ENCODE measurements around the gene IRF9. TPM values are rescaled to one million over a fixed set of nuclear protein-coding genes. Genes with fewer than 3 reads are reported as not detected.

Gene IRF9
- total and polyA plus RNA-seq, 2 of the 13 experiments (the other 11 are each of a cell fraction or from before 2014, with no cell fraction given), result 14.9 to 49.7 TPM

DNA sequence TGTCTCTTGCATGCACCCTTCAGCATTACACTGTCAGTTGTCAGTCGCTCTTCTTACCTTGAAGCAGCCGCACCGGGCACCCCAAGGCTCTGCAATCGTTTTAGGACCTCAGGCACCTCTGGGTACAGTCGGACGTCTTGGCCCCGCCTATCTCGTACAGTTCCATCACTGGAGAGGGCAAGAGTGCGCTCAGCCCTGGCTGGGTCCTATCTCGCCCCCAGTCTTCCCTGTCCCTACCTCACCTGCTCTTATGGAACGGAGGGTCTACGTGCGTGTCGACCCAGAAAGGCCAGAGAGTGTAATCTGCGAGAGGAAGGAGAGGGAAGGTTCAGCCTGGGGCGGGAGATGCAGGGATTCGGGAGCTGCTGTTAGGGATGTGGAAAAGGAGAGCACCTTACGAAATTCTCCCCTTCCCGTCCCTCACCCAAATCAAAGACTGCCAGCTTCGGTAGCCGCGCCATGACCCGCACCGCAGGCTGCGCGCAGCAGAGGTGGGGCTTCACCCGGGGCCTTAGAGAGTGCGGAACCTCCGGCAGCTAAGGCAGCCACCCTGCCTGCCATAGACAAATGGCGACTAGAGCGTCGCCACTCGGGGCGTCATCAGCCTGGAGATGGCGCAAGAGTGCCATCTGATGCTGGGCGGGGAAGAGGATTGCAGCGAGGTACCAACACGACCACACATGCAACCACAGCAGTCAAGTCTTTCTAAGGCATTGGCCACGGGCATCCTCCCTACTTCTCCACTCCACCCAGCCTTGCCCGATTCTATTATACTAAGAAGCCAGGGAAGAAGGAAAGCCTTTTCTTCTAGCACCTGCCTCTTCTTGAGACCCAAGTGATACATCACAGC is 54.7 kb downstream of the IRF9 start, which contains the start of gene MDP1 (continued):
- TF ChIP-seq, protein P1, sequence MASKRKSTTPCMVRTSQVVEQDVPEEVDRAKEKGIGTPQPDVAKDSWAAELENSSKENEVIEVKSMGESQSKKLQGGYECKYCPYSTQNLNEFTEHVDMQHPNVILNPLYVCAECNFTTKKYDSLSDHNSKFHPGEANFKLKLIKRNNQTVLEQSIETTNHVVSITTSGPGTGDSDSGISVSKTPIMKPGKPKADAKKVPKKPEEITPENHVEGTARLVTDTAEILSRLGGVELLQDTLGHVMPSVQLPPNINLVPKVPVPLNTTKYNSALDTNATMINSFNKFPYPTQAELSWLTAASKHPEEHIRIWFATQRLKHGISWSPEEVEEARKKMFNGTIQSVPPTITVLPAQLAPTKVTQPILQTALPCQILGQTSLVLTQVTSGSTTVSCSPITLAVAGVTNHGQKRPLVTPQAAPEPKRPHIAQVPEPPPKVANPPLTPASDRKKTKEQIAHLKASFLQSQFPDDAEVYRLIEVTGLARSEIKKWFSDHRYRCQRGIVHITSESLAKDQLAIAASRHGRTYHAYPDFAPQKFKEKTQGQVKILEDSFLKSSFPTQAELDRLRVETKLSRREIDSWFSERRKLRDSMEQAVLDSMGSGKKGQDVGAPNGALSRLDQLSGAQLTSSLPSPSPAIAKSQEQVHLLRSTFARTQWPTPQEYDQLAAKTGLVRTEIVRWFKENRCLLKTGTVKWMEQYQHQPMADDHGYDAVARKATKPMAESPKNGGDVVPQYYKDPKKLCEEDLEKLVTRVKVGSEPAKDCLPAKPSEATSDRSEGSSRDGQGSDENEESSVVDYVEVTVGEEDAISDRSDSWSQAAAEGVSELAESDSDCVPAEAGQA (IDR thresholded peaks at IDR 0.05; ENCODE audit: low read depth), result peak; percentile 95
- TF ChIP-seq, protein P1 (CRISPR knock-in tag; IDR thresholded peaks at IDR 0.05; ENCODE audit: borderline replicate concordance), result no peak
- peak; percentile 100 for TF ChIP-seq PHF5A (CRISPR knock-in tag; IDR thresholded peaks at IDR 0.05; ENCODE audit: low read depth, unreplicated experiment)
- TF ChIP-seq CBFB (CRISPR knock-in tag; IDR thresholded peaks at IDR 0.05), result peak; percentile 97
- peak; percentile 100 for TF ChIP-seq AGO2 (optimal IDR thresholded peaks at IDR 0.05; ENCODE audit: low read depth, low read length)
- TF ChIP-seq, protein P2, sequence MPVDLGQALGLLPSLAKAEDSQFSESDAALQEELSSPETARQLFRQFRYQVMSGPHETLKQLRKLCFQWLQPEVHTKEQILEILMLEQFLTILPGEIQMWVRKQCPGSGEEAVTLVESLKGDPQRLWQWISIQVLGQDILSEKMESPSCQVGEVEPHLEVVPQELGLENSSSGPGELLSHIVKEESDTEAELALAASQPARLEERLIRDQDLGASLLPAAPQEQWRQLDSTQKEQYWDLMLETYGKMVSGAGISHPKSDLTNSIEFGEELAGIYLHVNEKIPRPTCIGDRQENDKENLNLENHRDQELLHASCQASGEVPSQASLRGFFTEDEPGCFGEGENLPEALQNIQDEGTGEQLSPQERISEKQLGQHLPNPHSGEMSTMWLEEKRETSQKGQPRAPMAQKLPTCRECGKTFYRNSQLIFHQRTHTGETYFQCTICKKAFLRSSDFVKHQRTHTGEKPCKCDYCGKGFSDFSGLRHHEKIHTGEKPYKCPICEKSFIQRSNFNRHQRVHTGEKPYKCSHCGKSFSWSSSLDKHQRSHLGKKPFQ (CRISPR knock-in tag; IDR thresholded peaks at IDR 0.05; ENCODE audit: insufficient replicate concordance), result peak; percentile 92
- peak; percentile 96 for TF ChIP-seq MAF1 (CRISPR knock-in tag; IDR thresholded peaks at IDR 0.05; ENCODE audit: borderline replicate concordance)
- TF ChIP-seq, protein P3, sequence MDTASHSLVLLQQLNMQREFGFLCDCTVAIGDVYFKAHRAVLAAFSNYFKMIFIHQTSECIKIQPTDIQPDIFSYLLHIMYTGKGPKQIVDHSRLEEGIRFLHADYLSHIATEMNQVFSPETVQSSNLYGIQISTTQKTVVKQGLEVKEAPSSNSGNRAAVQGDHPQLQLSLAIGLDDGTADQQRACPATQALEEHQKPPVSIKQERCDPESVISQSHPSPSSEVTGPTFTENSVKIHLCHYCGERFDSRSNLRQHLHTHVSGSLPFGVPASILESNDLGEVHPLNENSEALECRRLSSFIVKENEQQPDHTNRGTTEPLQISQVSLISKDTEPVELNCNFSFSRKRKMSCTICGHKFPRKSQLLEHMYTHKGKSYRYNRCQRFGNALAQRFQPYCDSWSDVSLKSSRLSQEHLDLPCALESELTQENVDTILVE (CRISPR knock-in tag; IDR thresholded peaks at IDR 0.05), result peak; percentile 97
- TF ChIP-seq, protein P4, sequence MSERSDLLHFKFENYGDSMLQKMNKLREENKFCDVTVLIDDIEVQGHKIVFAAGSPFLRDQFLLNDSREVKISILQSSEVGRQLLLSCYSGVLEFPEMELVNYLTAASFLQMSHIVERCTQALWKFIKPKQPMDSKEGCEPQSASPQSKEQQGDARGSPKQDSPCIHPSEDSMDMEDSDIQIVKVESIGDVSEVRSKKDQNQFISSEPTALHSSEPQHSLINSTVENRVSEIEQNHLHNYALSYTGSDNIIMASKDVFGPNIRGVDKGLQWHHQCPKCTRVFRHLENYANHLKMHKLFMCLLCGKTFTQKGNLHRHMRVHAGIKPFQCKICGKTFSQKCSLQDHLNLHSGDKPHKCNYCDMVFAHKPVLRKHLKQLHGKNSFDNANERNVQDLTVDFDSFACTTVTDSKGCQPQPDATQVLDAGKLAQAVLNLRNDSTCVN (CRISPR knock-in tag; IDR thresholded peaks at IDR 0.05; ENCODE audit: borderline replicate concordance), result peak; percentile 93
- TF ChIP-seq ZNF10 (CRISPR knock-in tag; IDR thresholded peaks at IDR 0.05; ENCODE audit: borderline replicate concordance, low read depth), result peak; percentile 46; the same call in 1 of the 2 replicates
- peak; percentile 95 for TF ChIP-seq RBFOX2 (IDR thresholded peaks at IDR 0.05; ENCODE audit: low read depth, low read length)
- peak; percentile 88; the same call in 1 of the 2 replicates for TF ChIP-seq GATA4 (IDR thresholded peaks at IDR 0.05; ENCODE audit: borderline replicate concordance, low read depth)
- no peak for TF ChIP-seq RORA (CRISPR knock-in tag; IDR thresholded peaks at IDR 0.05)
- peak; percentile 93 for TF ChIP-seq IRX3 (CRISPR knock-in tag; IDR thresholded peaks at IDR 0.05; ENCODE audit: borderline replicate concordance, low read depth)
- TF ChIP-seq NRL (CRISPR knock-in tag; IDR thresholded peaks at IDR 0.05; ENCODE audit: borderline replicate concordance), result peak; percentile 100
- TF ChIP-seq ZNF230 (CRISPR knock-in tag; IDR thresholded peaks at IDR 0.05), result peak; percentile 99
- peak; percentile 95 for TF ChIP-seq MED1 (CRISPR knock-in tag; IDR thresholded peaks at IDR 0.05)
- TF ChIP-seq GTF3A (CRISPR knock-in tag; conservative IDR thresholded peaks at IDR 0.05), result peak; percentile 92; the same call in 1 of the 2 replicates
- TF ChIP-seq KMT2A (CRISPR knock-in tag; IDR thresholded peaks at IDR 0.05), result peak; percentile 99

Data from HepG2 (cell line).